ENCODE data around the gene MGAT4A. TPM values are rescaled to one million over a fixed set of nuclear protein-coding genes. Genes with fewer than 3 reads are reported as not detected.

The MGAT4A gene
- polyA plus RNA-seq, 2 donors = 2.8 to 3.0 TPM

DNA sequence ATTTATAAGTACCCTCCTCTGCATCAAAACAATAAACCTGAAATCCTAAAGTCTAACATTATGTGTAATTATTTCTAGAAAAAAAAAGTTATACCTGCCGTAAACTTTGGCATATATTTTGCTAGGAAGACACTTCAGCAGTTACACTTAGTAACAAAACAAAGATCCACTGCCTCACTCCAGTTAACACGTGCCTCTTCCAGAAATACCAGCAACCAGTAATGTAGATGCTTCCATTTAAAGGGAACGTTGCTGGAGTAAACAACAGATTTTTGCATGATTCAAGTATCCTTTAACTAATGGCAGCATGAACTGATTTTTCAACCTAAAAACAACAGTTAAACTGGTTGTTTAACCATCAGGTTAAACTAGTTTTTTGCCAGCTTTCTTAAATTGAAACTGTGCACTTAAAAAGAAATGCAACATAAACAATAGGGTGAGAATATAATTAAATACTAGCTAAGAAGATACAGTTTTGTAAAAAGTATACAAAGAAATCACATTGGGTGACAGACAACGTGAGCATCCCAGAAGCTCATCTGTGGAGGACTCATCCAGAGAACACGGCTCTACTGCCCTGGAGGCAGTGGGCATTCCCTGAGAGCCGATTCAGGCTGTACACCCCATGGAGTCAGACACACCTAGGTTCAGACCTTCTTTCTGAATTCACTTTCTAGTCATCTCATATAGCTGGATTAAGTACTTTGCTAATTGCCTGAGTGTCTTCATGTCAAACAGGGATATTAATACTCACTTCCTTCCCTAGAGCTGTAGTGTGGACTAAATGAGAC, 22.3 kb downstream of the MGAT4A start:
- Histone ChIP-seq H3K36me3 (ENCODE audit: control insufficient read depth in 2 of 2, insufficient read depth in 2 of 2, low read length in 1 of 2) (no peaks in the 10 kb centered on the region), H3K27me3 (ENCODE audit: control insufficient read depth in 1 of 2, insufficient read depth in 2 of 2, low read length in 2 of 2) (no peaks in the 10 kb centered on the region), H3K4me3 (ENCODE audit: low read depth in 1 of 2, low read length in 2 of 2) (no peak overlapping the region), H3K4me1 (ENCODE audit: control insufficient read depth in 2 of 2, insufficient read depth in 2 of 2, low read length in 1 of 2) (no peaks in the 10 kb centered on the region), H3K27ac (ENCODE audit: low read depth in 2 of 2, low read length in 1 of 2) (no peak overlapping the region), H3K9me3 (ENCODE audit: control insufficient read depth in 2 of 2, insufficient read depth in 1 of 2, low read depth in 1 of 2, low read length in 1 of 2) (no peaks in the 10 kb centered on the region)
- WGBS, 2 donors = 43 to 51% methylated on average over 6 of the region's 6 CpGs

- Histone ChIP-seq H3K27me3 (ENCODE audit: control insufficient read depth in 1 of 2, insufficient read depth in 2 of 2, low read length in 2 of 2) (no peaks in the 10 kb centered on the region), H3K36me3 (ENCODE audit: control insufficient read depth in 2 of 2, insufficient read depth in 2 of 2, low read length in 1 of 2) (no peaks in the 10 kb centered on the region), H3K27ac (ENCODE audit: low read depth in 2 of 2, low read length in 1 of 2) (no peak overlapping the region), H3K4me3 (ENCODE audit: low read depth in 1 of 2, low read length in 2 of 2) (no peak overlapping the region), H3K4me1 (ENCODE audit: control insufficient read depth in 2 of 2, insufficient read depth in 2 of 2, low read length in 1 of 2) (peaks cover 0 to 3% of the 10 kb centered on the region in 2 donors), H3K9me3 (ENCODE audit: control insufficient read depth in 2 of 2, insufficient read depth in 1 of 2, low read depth in 1 of 2, low read length in 1 of 2) (no peaks in the 10 kb centered on the region)
- 85 to 92% methylated on average over 2 of the region's 2 CpGs for WGBS, 2 donors
These were observed 24.3 kb downstream of the MGAT4A start for GRCh38 chr2:98706591-98706990.

DNA sequence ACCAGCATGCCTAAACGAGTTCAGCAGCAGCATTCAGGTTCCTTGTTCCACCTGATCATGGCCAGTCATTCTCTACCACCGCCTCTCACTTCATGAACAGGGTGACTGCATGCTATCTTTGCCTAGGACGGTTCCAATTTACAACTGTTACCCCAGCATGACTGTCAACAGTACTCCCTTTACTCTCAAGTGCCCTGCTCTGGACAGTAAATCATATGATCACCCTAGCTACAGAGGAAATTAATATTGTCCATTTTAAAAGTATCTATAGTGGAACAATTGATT, 25.7 kb downstream of the MGAT4A start:
- H3K9me3 ChIP-seq (ENCODE audit: control insufficient read depth in 2 of 2, insufficient read depth in 1 of 2, low read depth in 1 of 2, low read length in 1 of 2) = no peaks in the 10 kb centered on the region
- H3K4me1 ChIP-seq (ENCODE audit: control insufficient read depth in 2 of 2, insufficient read depth in 2 of 2, low read length in 1 of 2) = peaks cover 0 to 3% of the 10 kb centered on the region in 2 donors
- no peaks in the 10 kb centered on the region for H3K36me3 ChIP-seq (ENCODE audit: control insufficient read depth in 2 of 2, insufficient read depth in 2 of 2, low read length in 1 of 2)
- no peak overlapping the region for H3K4me3 ChIP-seq (ENCODE audit: low read depth in 1 of 2, low read length in 2 of 2)
- 81 to 84% methylated on average over 3 of the region's 3 CpGs for WGBS, 2 donors
- H3K27me3 ChIP-seq (ENCODE audit: control insufficient read depth in 1 of 2, insufficient read depth in 2 of 2, low read length in 2 of 2) = no peaks in the 10 kb centered on the region
- no peak overlapping the region for H3K27ac ChIP-seq (ENCODE audit: low read depth in 2 of 2, low read length in 1 of 2)

DNA sequence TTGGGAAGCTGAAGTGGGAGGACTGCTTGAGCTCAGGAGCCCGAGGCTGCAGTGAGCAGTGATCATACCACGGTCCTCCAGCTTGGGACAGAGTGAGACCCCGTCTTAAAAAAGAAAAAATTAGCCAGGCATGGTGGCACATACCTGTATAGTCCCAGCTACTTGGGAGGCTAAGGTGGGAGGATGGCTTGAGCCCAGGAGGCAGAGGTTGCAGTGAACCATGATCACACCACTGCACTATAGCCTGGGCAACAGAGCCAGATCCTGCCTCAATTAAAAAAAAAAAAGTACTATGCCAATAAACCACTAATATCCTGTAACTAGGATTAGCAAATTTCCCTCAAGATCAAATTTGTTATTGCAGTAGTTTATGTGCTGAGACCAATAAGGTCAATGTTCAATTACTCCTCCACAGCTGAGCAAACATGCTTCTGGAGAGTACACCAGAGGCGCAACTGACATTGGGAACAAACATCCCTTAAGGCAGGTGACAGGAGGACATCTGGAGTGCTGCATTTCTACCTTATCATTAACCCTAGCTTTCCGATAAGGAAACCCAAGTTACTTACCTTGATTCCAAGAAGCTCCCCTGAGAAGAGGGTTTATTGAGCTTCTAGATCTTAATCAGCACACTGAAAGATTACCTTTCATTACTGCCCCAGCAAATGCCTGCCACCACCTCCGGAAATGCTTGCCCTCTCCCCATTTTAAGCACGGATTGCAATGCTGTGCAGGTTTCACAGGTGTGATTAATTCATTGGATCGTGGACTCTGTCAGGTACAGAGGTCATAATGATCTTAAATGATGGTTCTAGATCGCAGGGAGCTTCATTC, 26.2 kb downstream of the MGAT4A start:
- Histone ChIP-seq H3K27ac (ENCODE audit: low read depth in 2 of 2, low read length in 1 of 2) (no peak overlapping the region), H3K9me3 (ENCODE audit: control insufficient read depth in 2 of 2, insufficient read depth in 1 of 2, low read depth in 1 of 2, low read length in 1 of 2) (no peaks in the 10 kb centered on the region), H3K27me3 (ENCODE audit: control insufficient read depth in 1 of 2, insufficient read depth in 2 of 2, low read length in 2 of 2) (no peaks in the 10 kb centered on the region), H3K4me1 (ENCODE audit: control insufficient read depth in 2 of 2, insufficient read depth in 2 of 2, low read length in 1 of 2) (peaks cover 0 to 3% of the 10 kb centered on the region in 2 donors), H3K4me3 (ENCODE audit: low read depth in 1 of 2, low read length in 2 of 2) (no peak overlapping the region), H3K36me3 (ENCODE audit: control insufficient read depth in 2 of 2, insufficient read depth in 2 of 2, low read length in 1 of 2) (no peaks in the 10 kb centered on the region)
- 77 to 89% methylated on average over 9 of the region's 9 CpGs for WGBS, 2 donors

- Histone ChIP-seq H3K27me3 (ENCODE audit: control insufficient read depth in 1 of 2, insufficient read depth in 2 of 2, low read length in 2 of 2) (no peaks in the 10 kb centered on the region), H3K9me3 (ENCODE audit: control insufficient read depth in 2 of 2, insufficient read depth in 1 of 2, low read depth in 1 of 2, low read length in 1 of 2) (no peaks in the 10 kb centered on the region), H3K36me3 (ENCODE audit: control insufficient read depth in 2 of 2, insufficient read depth in 2 of 2, low read length in 1 of 2) (no peaks in the 10 kb centered on the region), H3K4me3 (ENCODE audit: low read depth in 1 of 2, low read length in 2 of 2) (no peak overlapping the region), H3K27ac (ENCODE audit: low read depth in 2 of 2, low read length in 1 of 2) (no peak overlapping the region), H3K4me1 (ENCODE audit: control insufficient read depth in 2 of 2, insufficient read depth in 2 of 2, low read length in 1 of 2) (peaks cover 3% of the 10 kb centered on the region in 2 donors)
- WGBS, 2 donors = 82 to 92% methylated on average over 5 of the region's 5 CpGs
These were observed 27.2 kb downstream of the MGAT4A start for GRCh38 chr2:98703738-98704137.

GRCh38 chr2:98702858-98703620, 27.9 kb downstream of the MGAT4A start:
- H3K27ac ChIP-seq (ENCODE audit: low read depth in 2 of 2, low read length in 1 of 2) = no peak overlapping the region
- 58 to 66% methylated on average over 6 of the region's 6 CpGs for WGBS, 2 donors
- H3K4me3 ChIP-seq (ENCODE audit: low read depth in 1 of 2, low read length in 2 of 2) = no peak overlapping the region
- peaks cover 3% of the 10 kb centered on the region in 2 donors for H3K4me1 ChIP-seq (ENCODE audit: control insufficient read depth in 2 of 2, insufficient read depth in 2 of 2, low read length in 1 of 2)
- no peaks in the 10 kb centered on the region for H3K27me3 ChIP-seq (ENCODE audit: control insufficient read depth in 1 of 2, insufficient read depth in 2 of 2, low read length in 2 of 2)
- H3K9me3 ChIP-seq (ENCODE audit: control insufficient read depth in 2 of 2, insufficient read depth in 1 of 2, low read depth in 1 of 2, low read length in 1 of 2) = no peaks in the 10 kb centered on the region
- H3K36me3 ChIP-seq (ENCODE audit: control insufficient read depth in 2 of 2, insufficient read depth in 2 of 2, low read length in 1 of 2) = no peaks in the 10 kb centered on the region

DNA sequence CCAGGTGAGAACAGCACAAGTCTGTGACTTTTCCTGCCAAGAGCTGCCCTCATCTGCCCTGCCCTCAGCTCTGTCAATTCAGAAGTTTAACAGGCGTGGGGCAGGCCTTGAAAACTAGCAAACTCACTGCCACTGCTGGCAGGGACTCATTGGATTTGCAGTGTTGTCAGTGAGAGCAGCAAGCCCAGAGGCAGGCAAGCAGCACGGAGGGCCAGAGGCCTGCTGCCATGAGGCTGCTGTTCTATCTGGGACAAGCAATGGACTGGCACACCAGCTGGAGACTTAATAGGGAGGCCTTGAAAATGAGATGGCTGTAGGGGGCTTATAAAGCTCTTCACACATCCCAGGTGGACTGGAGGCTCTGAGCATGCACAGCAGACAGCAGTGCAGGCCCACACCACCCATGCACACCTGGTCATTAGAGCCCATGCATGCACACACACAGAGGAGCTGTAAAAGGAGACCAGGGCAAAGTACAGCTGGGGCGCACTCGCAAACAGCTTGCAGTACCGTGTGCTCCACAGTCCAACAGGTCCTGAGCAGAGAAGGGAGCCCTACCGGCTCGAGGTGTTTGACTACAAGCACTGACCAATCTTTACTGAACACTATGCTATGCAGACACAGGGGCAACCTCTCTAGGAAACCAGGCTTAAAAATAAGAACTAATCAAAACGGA, 28.7 kb downstream of the MGAT4A start:
- 54 to 70% methylated on average over 8 of the region's 8 CpGs for WGBS, 2 donors
- Histone ChIP-seq H3K4me1 (ENCODE audit: control insufficient read depth in 2 of 2, insufficient read depth in 2 of 2, low read length in 1 of 2) (peaks cover 3% of the 10 kb centered on the region in 2 donors), H3K4me3 (ENCODE audit: low read depth in 1 of 2, low read length in 2 of 2) (no peak overlapping the region), H3K36me3 (ENCODE audit: control insufficient read depth in 2 of 2, insufficient read depth in 2 of 2, low read length in 1 of 2) (no peaks in the 10 kb centered on the region), H3K27me3 (ENCODE audit: control insufficient read depth in 1 of 2, insufficient read depth in 2 of 2, low read length in 2 of 2) (no peaks in the 10 kb centered on the region), H3K27ac (ENCODE audit: low read depth in 2 of 2, low read length in 1 of 2) (no peak overlapping the region), H3K9me3 (ENCODE audit: control insufficient read depth in 2 of 2, insufficient read depth in 1 of 2, low read depth in 1 of 2, low read length in 1 of 2) (no peaks in the 10 kb centered on the region)

- H3K4me1 ChIP-seq (ENCODE audit: control insufficient read depth in 2 of 2, insufficient read depth in 2 of 2, low read length in 1 of 2) = peaks cover 3% of the 10 kb centered on the region in 2 donors
- no peak overlapping the region for H3K4me3 ChIP-seq (ENCODE audit: low read depth in 1 of 2, low read length in 2 of 2)
- H3K27ac ChIP-seq (ENCODE audit: low read depth in 2 of 2, low read length in 1 of 2) = no peak overlapping the region
- WGBS, 2 donors = 54 to 72% methylated on average over 1 of the region's 1 CpG
- H3K36me3 ChIP-seq (ENCODE audit: control insufficient read depth in 2 of 2, insufficient read depth in 2 of 2, low read length in 1 of 2) = no peaks in the 10 kb centered on the region
- H3K9me3 ChIP-seq (ENCODE audit: control insufficient read depth in 2 of 2, insufficient read depth in 1 of 2, low read depth in 1 of 2, low read length in 1 of 2) = no peaks in the 10 kb centered on the region
- no peaks in the 10 kb centered on the region for H3K27me3 ChIP-seq (ENCODE audit: control insufficient read depth in 1 of 2, insufficient read depth in 2 of 2, low read length in 2 of 2)
These were observed 29.7 kb downstream of the MGAT4A start for GRCh38 chr2:98701230-98701629.

DNA sequence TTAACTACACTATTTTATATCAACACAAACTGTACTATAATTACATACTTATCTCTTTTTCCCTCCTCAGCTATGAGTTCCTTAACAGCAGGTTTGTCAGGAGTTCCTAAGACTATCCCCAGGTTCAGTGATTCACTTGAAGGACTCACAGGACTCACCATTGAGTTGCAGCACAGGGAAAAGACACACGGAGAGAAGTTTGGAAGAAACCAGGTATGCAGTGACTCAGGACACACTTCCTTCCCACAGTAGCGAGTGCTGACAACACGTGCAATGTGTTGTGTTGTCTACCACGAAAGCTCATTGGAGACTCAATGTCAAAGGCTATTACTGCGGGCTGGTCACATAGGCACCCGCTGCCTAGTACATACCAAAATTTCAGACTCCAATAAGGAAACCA, 32.0 kb downstream of the MGAT4A start:
- Histone ChIP-seq H3K4me3 (ENCODE audit: low read depth in 1 of 2, low read length in 2 of 2) (no peak overlapping the region), H3K4me1 (ENCODE audit: control insufficient read depth in 2 of 2, insufficient read depth in 2 of 2, low read length in 1 of 2) (peaks cover 3% of the 10 kb centered on the region in 2 donors), H3K9me3 (ENCODE audit: control insufficient read depth in 2 of 2, insufficient read depth in 1 of 2, low read depth in 1 of 2, low read length in 1 of 2) (no peaks in the 10 kb centered on the region), H3K27me3 (ENCODE audit: control insufficient read depth in 1 of 2, insufficient read depth in 2 of 2, low read length in 2 of 2) (no peaks in the 10 kb centered on the region), H3K36me3 (ENCODE audit: control insufficient read depth in 2 of 2, insufficient read depth in 2 of 2, low read length in 1 of 2) (no peaks in the 10 kb centered on the region), H3K27ac (ENCODE audit: low read depth in 2 of 2, low read length in 1 of 2) (no peak overlapping the region)
- 84 to 91% methylated on average over 6 of the region's 6 CpGs for WGBS, 2 donors

All from esophagus (tissue), 2 donors.